GM19239 (cell line): ENCODE measurements around the gene RPL19.
A peak's percentile ranks its signal among the peaks of the same experiment; 100 is the strongest.

Experiments used
- DNase-seq: peaks from one replicate; pipeline ENCODE4 v3.0.0; 2011; ENCODE audit warnings: low spot score; ENCODE audit not compliant: insufficient read length
- FAIRE-seq: peaks from 2 replicates; lab custom pipeline; 2011; peaks lifted over from hg19 to GRCh38; lab: Jason Lieb, UNC

The RPL19 gene

GRCh38 chr17:39170558-39170957, 29.5 kb upstream of the RPL19 start:
- FAIRE-seq (no peak), DNase-seq (no peak)

GRCh38 chr17:39171933-39172332, 28.1 kb upstream of the RPL19 start:
- FAIRE-seq = no peak
- no peak for DNase-seq

GRCh38 chr17:39173080-39173479, 27.0 kb upstream of the RPL19 start:
- FAIRE-seq = no peak
- no peak for DNase-seq

- FAIRE-seq = no peak
- DNase-seq = no peak
Measured at GRCh38 chr17:39173526-39174274, 26.4 kb upstream of the RPL19 start.

GRCh38 chr17:39174920-39175694, 25.0 kb upstream of the RPL19 start:
- DNase-seq (peak; percentile 81), FAIRE-seq (peak; percentile 67)

GRCh38 chr17:39175695-39176093, 24.4 kb upstream of the RPL19 start:
- DNase-seq (no peak), FAIRE-seq (no peak)

- DNase-seq (no peak), FAIRE-seq (no peak)
Measured at GRCh38 chr17:39177256-39177655, 22.8 kb upstream of the RPL19 start.

- DNase-seq (no peak), FAIRE-seq (no peak)
Measured at GRCh38 chr17:39178536-39178935, 21.5 kb upstream of the RPL19 start.

- FAIRE-seq (no peak), DNase-seq (no peak)
Measured at GRCh38 chr17:39181303-39181702, 18.8 kb upstream of the RPL19 start.

- FAIRE-seq = no peak
Measured at GRCh38 chr17:39183045-39183444, 17.0 kb upstream of the RPL19 start.

GRCh38 chr17:39183720-39184119, 16.4 kb upstream of the RPL19 start:
- DNase-seq (no peak), FAIRE-seq (no peak)

More at GRCh38 chr17:39183045-39183444, 17.0 kb upstream of the RPL19 start:
- DNase-seq = no peak

GRCh38 chr17:39186481-39187002, 13.5 kb upstream of the RPL19 start:
- no peak for DNase-seq

GRCh38 chr17:39187152-39187830, 12.8 kb upstream of the RPL19 start:
- no peak for DNase-seq

More at GRCh38 chr17:39186481-39187002, 13.5 kb upstream of the RPL19 start:
- no peak for FAIRE-seq

GRCh38 chr17:39191750-39192510, 8.2 kb upstream of the RPL19 start:
- DNase-seq (no peak), FAIRE-seq (no peak)

More at GRCh38 chr17:39187152-39187830, 12.8 kb upstream of the RPL19 start:
- FAIRE-seq = no peak

GRCh38 chr17:39192901-39193300, 7.2 kb upstream of the RPL19 start:
- no peak for FAIRE-seq
- DNase-seq = no peak

GRCh38 chr17:39193346-39193745, 6.7 kb upstream of the RPL19 start:
- FAIRE-seq (no peak), DNase-seq (no peak)

- FAIRE-seq (no peak), DNase-seq (no peak)
Measured at GRCh38 chr17:39194089-39194984, 5.7 kb upstream of the RPL19 start.

GRCh38 chr17:39194985-39195524, 5.0 kb upstream of the RPL19 start:
- DNase-seq = no peak
- FAIRE-seq = no peak
